ENCODE data around the gene MPZL2.
"Not testable (repeated sequence)": the region's sequence is repeated elsewhere in the genome, so short reads cannot be mapped to it uniquely, and the experiment has no call there.

Gene MPZL2

GRCh38 chr11:118263695-118264568, at the start of gene MPZL2:
Gene MPZL2 (minus strand): TSS chr11:118264297. CDS start chr11:118264153, 144 bp downstream.
- DNase-seq (ENCODE audit: low spot score): no peak
- TF ChIP-seq CTCF (IDR thresholded peaks at IDR 0.05; ENCODE audit: extremely low read depth, missing control alignments): no peak

- TF ChIP-seq CTCF (IDR thresholded peaks at IDR 0.05; ENCODE audit: extremely low read depth, missing control alignments): no peak
- no peak for DNase-seq (ENCODE audit: low spot score)
Measured at GRCh38 chr11:118313242-118313641, 49.1 kb upstream of the MPZL2 start.

DNA sequence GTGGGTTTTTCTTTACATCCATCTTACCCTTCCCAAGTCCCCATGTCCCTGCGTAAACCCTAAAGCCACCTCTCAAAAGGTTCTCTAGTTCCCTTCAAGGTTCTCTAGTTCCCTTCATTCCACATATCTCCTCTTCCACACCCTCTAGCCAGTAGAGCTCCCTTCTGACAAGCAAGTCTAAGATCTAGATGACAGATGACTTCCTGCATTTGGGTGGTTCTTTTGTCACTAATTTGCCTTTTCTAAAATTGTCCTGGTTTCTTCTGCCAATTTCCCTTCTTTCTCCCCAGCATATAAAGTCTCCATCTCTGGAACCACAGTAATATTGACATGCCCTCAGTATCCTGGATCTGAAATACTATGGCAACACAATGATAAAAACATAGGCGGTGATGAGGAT, 48.2 kb upstream of the MPZL2 start:
- no peak for TF ChIP-seq CTCF (IDR thresholded peaks at IDR 0.05; ENCODE audit: extremely low read depth, missing control alignments)
- no peak for DNase-seq (ENCODE audit: low spot score)

- TF ChIP-seq CTCF (IDR thresholded peaks at IDR 0.05; ENCODE audit: extremely low read depth, missing control alignments): no peak
- DNase-seq (ENCODE audit: low spot score): no peak
Measured at GRCh38 chr11:118311518-118311917, 47.4 kb upstream of the MPZL2 start.

- no peak for DNase-seq (ENCODE audit: low spot score)
- TF ChIP-seq CTCF (IDR thresholded peaks at IDR 0.05; ENCODE audit: extremely low read depth, missing control alignments): no peak
Measured at GRCh38 chr11:118310781-118311485, 46.8 kb upstream of the MPZL2 start.

GRCh38 chr11:118310271-118310670, 46.2 kb upstream of the MPZL2 start:
- no peak for DNase-seq (ENCODE audit: low spot score)
- TF ChIP-seq CTCF (IDR thresholded peaks at IDR 0.05; ENCODE audit: extremely low read depth, missing control alignments): no peak

DNA sequence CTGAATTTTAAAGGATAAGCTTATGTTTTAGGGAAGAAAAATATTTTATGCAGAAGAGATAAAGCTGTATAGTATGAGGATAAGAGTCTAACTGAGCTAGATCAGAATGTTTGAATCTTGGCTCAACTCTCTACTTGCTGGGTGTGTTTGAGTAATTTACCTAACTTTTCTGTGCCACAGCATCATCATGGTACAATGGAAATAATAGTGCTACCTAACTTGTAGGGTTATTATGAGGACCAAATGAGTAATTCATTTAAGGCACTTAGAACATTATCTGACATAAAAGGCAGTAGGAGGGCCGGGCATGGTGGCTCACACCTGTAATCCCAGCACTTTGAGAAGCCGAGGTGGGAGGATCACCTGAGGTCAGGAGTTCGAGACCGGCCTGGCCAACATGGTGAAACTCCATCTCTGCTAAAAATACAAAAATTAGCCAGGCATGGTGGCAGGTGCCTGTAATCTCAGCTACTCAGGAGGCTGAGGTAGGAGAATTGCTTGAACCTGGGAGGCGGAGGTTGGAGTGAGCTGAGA, 45.0 kb upstream of the MPZL2 start:
- DNase-seq (ENCODE audit: low spot score): not testable (repeated sequence)

All from GM20000 (cell line).